GM12873 (cell line): ENCODE data around the gene ADISSP.

Source experiments
- TF ChIP-seq, protein P1 (sequence below): IDR thresholded peaks from 2 replicates; pipeline ENCODE4 v1.5.1; 2012; ENCODE audit warnings: low read depth, mild to moderate bottlenecking, moderate library complexity, low read length, control low read depth; ENCODE audit not compliant: insufficient read depth; ENCODE audit errors: missing control alignments

The ADISSP gene

DNA sequence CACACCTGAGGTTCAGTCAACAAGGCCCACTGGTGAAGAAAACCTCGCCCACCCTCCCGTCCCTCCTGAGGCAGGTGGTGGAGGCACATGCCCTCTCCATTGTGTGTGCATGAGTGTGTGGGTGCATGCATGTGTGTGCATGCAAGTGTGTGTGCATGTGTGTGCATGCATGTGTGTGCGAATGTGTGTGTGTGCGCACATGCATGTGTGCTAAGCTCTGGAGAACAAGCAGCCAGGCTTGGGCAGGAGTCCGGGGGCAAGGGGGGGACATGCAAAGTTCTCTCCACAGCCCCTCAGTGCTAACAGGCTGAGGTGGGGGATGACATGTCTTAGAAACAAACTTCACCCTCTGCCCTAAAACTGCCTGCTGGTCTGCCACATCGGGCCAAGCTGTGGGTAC lies 38.2 kb downstream of the ADISSP start:
- TF ChIP-seq, protein P1, sequence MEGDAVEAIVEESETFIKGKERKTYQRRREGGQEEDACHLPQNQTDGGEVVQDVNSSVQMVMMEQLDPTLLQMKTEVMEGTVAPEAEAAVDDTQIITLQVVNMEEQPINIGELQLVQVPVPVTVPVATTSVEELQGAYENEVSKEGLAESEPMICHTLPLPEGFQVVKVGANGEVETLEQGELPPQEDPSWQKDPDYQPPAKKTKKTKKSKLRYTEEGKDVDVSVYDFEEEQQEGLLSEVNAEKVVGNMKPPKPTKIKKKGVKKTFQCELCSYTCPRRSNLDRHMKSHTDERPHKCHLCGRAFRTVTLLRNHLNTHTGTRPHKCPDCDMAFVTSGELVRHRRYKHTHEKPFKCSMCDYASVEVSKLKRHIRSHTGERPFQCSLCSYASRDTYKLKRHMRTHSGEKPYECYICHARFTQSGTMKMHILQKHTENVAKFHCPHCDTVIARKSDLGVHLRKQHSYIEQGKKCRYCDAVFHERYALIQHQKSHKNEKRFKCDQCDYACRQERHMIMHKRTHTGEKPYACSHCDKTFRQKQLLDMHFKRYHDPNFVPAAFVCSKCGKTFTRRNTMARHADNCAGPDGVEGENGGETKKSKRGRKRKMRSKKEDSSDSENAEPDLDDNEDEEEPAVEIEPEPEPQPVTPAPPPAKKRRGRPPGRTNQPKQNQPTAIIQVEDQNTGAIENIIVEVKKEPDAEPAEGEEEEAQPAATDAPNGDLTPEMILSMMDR: no peak

- TF ChIP-seq, protein P1: no peak
These were observed 38.7 kb downstream of the ADISSP start for GRCh38 chr20:3728876-3729275.

- TF ChIP-seq, protein P1: no peak
These were observed 39.2 kb downstream of the ADISSP start for GRCh38 chr20:3728354-3728753.

DNA sequence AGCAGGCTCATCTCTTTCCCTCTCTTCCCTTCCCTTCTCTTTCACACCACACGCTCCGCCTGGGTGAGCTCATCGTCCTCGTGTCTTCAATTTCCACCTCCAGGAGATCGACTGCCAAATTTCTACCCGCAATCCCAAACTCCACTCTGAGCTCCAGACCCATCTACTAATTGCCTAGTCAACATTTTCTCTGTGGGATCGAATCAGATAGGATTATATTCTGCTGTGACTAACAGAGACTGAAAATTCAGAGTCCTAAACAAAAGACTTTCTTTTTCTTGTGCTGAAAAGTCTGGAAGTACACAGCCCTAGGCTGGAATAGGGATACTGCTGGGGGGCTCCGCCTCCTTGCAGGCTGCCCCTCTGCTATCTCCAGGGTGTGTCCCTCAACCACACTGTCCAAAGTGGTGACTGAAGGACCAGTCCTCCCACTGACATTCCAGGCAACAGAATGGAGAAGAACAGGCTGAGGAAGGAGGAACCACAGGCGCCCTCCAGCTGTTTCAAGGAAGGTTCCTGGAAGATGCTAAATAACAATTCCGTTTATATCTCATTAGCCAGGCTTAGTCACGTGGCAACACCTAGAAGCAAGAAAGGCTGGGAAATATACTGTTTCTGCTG lies 40.0 kb downstream of the ADISSP start:
- TF ChIP-seq, protein P1: no peak

- TF ChIP-seq, protein P1: no peak
These were observed 43.2 kb downstream of the ADISSP start for GRCh38 chr20:3724356-3724755.

DNA sequence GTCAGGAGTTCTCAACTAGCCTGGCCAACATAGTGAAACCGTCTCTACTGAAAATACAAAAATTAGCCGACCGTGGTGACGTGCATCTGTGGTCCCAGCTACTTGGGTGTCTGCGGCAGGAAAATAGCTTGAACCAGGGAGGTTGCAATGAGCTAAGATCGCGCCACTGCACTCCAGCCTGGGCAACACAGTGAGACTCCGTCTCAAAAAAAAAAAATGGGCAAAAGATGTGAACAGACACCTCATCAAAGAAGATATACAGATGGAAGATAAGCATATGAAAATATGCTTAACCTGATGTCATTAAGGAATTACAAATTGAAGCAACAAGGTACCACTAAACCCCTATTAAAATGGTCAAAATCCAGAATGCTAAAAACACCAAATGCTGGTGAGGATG lies 44.3 kb downstream of the ADISSP start:
- TF ChIP-seq, protein P1: no peak

GRCh38 chr20:3721912-3722311 lies 45.6 kb downstream of the ADISSP start:
- TF ChIP-seq, protein P1: no peak
